Tibial artery (tissue), 4 donors: Measurements from ENCODE around the gene NRL.

Experiments used
- DNase-seq, 2 donors: peaks; one replicate each; pipeline ENCODE4 v3.0.0-alpha.2; 2019
- H3K27ac ChIP-seq, 2 donors: fragments of 200-600 bp; sonication (generic) in 1 of 2; 1 replicate in 1 of 2; 2 replicates in 1 of 2; pipeline ENCODE4 v1.5.1; 2018 to 2019; ENCODE audit warnings: mild to moderate bottlenecking in 1 of 2
- H3K27me3 ChIP-seq, 2 donors: fragments of 200-600 bp; sonication (generic) in 1 of 2; one replicate each; pipeline versions ENCODE4 v1.5.1 to v1.6.0; 2016 to 2019
- H3K36me3 ChIP-seq, 3 donors: fragments of 200-600 bp; sonication (generic) in 2 of 3; one replicate each; pipeline ENCODE4 v1.5.1; 2016 to 2019; ENCODE audit warnings: mild to moderate bottlenecking in 2 of 3
- H3K4me1 ChIP-seq, 4 donors: fragments of 200-600 bp; sonication (generic) in 2 of 4; 1 replicate in 3 of 4; 2 replicates in 1 of 4; pipeline ENCODE4 v1.5.1; 2016 to 2019
- H3K4me3 ChIP-seq, 2 donors: fragments of 200-600 bp; sonication (generic) in 1 of 2; 1 replicate in 1 of 2; 2 replicates in 1 of 2; pipeline ENCODE4 v1.5.1; 2018 to 2019; ENCODE audit warnings: mild to moderate bottlenecking in 2 of 2
- H3K9me3 ChIP-seq, 3 donors: fragments of 200-600 bp; sonication (generic) in 1 of 3; one replicate each; pipeline ENCODE4 v1.5.1; 2016 to 2019
- intact Hi-C: fragments of 100-400 bp; cut with DNase I; formaldehyde crosslinking; loops from one replicate; pipeline ENCODE4 v1.15.0; 2023; ENCODE audit warnings: low total_unique reads
- TF ChIP-seq, protein P1 (sequence below), 2 experiments: fragments of 200-600 bp in 1 of 2; fragments of 450-650 bp in 1 of 2; IDR thresholded peaks; one replicate each; pipeline ENCODE4 v1.5.1; 2017 to 2019; ENCODE audit warnings: antibody characterized with exemption in 2 of 2, mild to moderate bottlenecking in 1 of 2, moderate library complexity in 1 of 2

The NRL gene

DNA sequence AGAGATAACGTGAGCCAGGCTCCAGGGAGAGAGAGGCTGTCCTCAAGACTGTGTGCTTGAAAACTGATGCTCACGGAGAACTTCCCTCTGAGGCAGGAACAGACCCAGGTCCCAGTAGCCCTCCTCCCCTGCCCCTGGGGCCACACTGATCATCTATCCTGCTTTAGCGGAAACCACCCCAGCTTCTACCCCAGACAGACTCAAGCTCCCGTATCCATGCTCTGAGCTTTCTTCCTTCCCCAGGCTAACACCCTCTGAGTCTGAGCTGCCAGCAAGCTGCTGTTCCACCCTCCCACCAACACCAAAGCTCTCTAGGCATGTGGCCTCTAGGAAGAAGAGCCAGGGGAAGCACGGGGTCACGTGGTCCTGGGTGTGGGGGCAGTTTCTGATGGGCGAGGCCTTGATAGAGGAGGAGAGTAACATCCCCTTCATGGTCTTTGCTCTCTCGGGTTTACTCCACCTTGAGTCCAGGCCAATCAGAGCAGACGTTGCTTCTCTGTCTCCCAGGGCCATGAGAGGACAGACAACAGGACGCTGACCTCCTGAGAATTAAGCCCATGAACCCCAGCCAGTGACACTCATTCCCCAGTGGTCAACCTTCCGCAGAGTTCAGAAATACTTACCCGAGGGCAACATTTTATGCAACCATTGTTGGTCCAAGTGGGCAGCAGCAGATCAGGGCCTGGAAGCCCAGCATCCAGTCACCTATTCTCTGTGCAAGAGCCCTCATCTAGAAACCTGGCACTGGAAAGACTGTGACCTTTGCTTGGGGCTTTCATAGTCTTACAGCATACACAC is 19.3 kb downstream of the NRL start:
- H3K36me3 ChIP-seq, result peaks cover 0 to 26% (median 26%) of the 10 kb centered on the region in 3 donors
- H3K9me3 ChIP-seq, result no peaks in the 10 kb centered on the region
- intact Hi-C loops, result no loop called here

DNA sequence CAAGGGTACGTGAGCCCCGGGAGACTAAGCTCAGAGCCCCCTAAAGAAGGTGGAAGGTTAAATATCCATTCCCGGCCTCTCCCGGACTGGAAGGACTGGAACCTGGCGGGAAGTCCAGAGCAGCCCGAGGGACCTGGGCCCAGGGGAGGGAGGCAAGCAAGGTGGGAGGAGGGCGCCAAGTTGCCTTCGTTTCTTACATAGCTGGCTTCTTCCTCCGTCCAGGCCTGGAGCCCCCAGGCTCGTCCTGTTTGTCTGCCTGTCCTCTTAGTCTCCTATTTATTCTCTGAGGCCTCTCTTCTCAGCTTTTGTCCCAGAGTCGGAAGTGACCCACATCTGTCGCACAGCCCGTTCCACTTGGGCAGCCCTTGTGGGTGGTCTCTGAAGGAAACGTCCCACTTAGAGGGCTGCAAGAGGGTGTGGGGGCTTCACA is 19.9 kb downstream of the NRL start:
- no peak for DNase-seq
- peak overlapping the region; percentile 91 to 94 for H3K4me3 ChIP-seq
- H3K9me3 ChIP-seq, result no peaks in the 10 kb centered on the region
- peak overlapping the region; percentile 97 to 99 for H3K27ac ChIP-seq
- no peaks in the 10 kb centered on the region for H3K27me3 ChIP-seq
- intact Hi-C loops, result loop anchor here (5.0 kb wide), 1 partner anchor 38 kb away; no protein-coding TSS in a partner anchor
- TF ChIP-seq, protein P1, sequence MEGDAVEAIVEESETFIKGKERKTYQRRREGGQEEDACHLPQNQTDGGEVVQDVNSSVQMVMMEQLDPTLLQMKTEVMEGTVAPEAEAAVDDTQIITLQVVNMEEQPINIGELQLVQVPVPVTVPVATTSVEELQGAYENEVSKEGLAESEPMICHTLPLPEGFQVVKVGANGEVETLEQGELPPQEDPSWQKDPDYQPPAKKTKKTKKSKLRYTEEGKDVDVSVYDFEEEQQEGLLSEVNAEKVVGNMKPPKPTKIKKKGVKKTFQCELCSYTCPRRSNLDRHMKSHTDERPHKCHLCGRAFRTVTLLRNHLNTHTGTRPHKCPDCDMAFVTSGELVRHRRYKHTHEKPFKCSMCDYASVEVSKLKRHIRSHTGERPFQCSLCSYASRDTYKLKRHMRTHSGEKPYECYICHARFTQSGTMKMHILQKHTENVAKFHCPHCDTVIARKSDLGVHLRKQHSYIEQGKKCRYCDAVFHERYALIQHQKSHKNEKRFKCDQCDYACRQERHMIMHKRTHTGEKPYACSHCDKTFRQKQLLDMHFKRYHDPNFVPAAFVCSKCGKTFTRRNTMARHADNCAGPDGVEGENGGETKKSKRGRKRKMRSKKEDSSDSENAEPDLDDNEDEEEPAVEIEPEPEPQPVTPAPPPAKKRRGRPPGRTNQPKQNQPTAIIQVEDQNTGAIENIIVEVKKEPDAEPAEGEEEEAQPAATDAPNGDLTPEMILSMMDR (IDR thresholded peaks at IDR 0.05), result no peak
- H3K36me3 ChIP-seq, result peaks cover 0 to 20% (median 20%) of the 10 kb centered on the region in 3 donors
- peaks cover 0 to 23% (median 19%) of the 10 kb centered on the region in 4 donors for H3K4me1 ChIP-seq

More for the DNA sequence above, 19.3 kb downstream of the NRL start:
- DNase-seq, result peak; percentile 71 to 80
- Histone ChIP-seq H3K27me3 (no peaks in the 10 kb centered on the region), H3K4me1 (peaks cover 0 to 23% (median 19%) of the 10 kb centered on the region in 4 donors), H3K27ac (peak overlapping the region; percentile 97 to 99), H3K4me3 (peak overlapping the region; percentile 91 to 94)
- TF ChIP-seq, protein P1 (IDR thresholded peaks at IDR 0.05), result no peak

DNA sequence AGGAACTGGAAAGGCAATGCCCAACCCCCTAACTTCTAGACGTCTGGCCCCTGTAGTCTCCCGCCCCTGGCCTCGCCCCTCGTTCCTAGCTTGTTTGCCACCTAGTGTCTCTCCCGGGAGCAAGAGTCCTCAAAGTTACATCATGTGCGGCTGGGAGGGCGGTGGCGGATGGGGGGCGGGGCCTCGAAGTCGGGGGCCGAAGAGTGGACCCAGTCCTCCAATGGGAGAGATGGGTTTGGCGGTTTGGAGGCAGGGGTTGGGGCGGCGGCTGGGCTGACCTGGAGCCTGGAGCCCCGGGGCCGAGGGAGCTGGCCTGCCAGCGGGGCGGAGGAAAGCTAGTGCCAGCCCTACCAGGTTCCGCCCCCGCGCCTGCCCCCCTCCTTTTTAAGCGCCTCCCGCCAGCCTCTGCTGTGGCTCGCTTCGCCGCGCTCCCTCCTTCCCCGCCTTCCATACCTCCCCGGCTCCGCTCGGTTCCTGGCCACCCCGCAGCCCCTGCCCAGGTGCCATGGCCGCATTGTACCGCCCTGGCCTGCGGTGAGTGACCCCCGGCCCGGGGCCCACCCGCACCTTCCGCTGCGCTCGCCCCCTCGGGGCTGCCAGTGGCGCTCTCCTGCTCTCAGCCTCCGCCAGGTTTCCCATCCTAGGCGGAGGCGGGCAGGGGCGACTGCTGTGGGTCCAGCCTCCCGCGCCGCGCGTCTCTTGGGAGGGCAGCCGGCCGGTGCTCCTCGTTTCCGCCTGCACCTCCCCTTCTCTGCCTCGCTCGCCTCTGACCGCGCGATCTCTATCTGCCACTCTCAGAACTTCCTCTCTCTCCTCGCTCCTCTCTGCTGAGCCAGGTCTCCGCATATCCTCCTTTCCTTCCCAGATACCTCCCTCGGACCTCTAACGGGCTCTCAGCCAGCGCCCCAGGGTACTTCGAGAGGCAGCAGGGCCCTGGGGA is 20.6 kb downstream of the NRL start, which contains the start of gene PCK2:
TSS of gene PCK2 (plus strand) at position 411 of the 940 bp plus-strand sequence. CDS start at position 506, 95 bp downstream.
- peaks cover 0 to 23% (median 19%) of the 10 kb centered on the region in 4 donors for H3K4me1 ChIP-seq
- H3K27me3 ChIP-seq, result no peaks in the 10 kb centered on the region
- intact Hi-C loops, result loop anchor here (5.0 kb wide), 1 partner anchor 37 kb away; no protein-coding TSS in a partner anchor
- H3K4me3 ChIP-seq, result peak within 1 kb of the TSS; percentile 91 to 94
- peaks cover 0 to 13% (median 13%) of the 10 kb centered on the region in 3 donors for H3K36me3 ChIP-seq
- DNase-seq, result peak; percentile 96 to 98
- H3K9me3 ChIP-seq, result no peaks in the 10 kb centered on the region
- TF ChIP-seq, protein P1 (IDR thresholded peaks at IDR 0.05), result peak in 1 of 2 experiments; percentile 27
- peak within 1 kb of the TSS; percentile 97 to 99 for H3K27ac ChIP-seq

DNA sequence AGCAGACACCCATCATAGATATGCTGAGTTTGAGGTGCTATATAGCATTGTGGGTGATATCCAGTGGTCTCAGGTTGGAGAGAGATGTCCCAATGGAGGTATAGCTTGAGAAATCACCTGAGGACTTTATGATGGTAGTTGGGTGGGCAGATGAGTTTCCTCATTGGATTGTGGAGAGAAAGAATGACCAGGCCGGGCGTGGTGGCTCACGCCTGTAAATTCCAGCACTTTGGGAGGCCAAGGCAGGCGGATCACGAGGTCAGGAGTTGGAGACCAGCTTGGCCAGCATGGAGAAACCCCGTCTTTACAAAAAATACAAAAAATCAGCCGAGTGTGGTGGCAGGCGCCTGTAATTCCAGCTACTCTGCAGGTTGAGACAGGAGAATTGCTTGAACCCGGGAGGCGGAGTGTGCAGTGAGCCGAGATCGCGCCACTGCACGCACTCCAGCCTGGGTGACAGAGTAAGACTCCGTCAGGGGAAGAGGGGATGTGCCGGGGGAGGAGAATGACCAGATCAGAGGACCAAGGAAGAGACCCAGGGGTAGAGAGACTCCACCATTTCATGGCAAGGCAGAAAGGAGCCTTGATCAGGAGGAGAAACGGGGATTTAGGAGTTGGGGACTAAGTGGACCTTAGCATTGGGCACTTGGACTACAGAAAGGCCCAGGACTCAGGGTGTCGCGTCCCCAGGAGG is 21.4 kb downstream of the NRL start:
- Histone ChIP-seq H3K9me3 (no peaks in the 10 kb centered on the region), H3K4me3 (peak overlapping the region; percentile 91 to 94), H3K4me1 (peaks cover 0 to 23% (median 19%) of the 10 kb centered on the region in 4 donors), H3K27me3 (no peaks in the 10 kb centered on the region), H3K36me3 (peaks cover 0 to 5% (median 5%) of the 10 kb centered on the region in 3 donors), H3K27ac (peak overlapping the region; percentile 97 to 99)
- TF ChIP-seq, protein P1 (IDR thresholded peaks at IDR 0.05), result no peak
- intact Hi-C loops, result loop anchor here (5.0 kb wide), 1 partner anchor 36 kb away; no protein-coding TSS in a partner anchor
- DNase-seq, result no peak
